Ishikawa (cell line): ENCODE measurements around the gene NMNAT3.

ENCODE experiments used
- CEBPB ChIP-seq: IDR thresholded peaks from 2 replicates; pipeline ENCODE4 v1.6.1; 2012
- CREB1 ChIP-seq: IDR thresholded peaks from 2 replicates; pipeline ENCODE4 v1.6.1; 2012; ENCODE audit warnings: low read depth
- EGR1 ChIP-seq: IDR thresholded peaks from 2 replicates; pipeline ENCODE4 v1.6.1; 2012
- EP300 ChIP-seq: IDR thresholded peaks from 2 replicates; pipeline ENCODE4 v1.6.1; 2012; ENCODE audit warnings: borderline replicate concordance
- FOXM1 ChIP-seq: IDR thresholded peaks from 2 replicates; pipeline ENCODE4 v1.6.1; 2012; ENCODE audit warnings: low read depth, borderline replicate concordance
- MAX ChIP-seq: IDR thresholded peaks from 2 replicates; pipeline ENCODE4 v1.6.1; 2012
- NFIC ChIP-seq: IDR thresholded peaks from 2 replicates; pipeline ENCODE4 v1.6.1; 2012
- RAD21 ChIP-seq: IDR thresholded peaks from 2 replicates; pipeline ENCODE4 v1.6.1; 2012; ENCODE audit warnings: low read depth
- TAF1 ChIP-seq: IDR thresholded peaks from 2 replicates; pipeline ENCODE4 v1.6.1; 2012; ENCODE audit warnings: low read depth, mild to moderate bottlenecking
- TCF12 ChIP-seq: IDR thresholded peaks from 2 replicates; pipeline ENCODE4 v1.6.1; 2012; ENCODE audit warnings: low read depth
- TEAD4 ChIP-seq: IDR thresholded peaks from 2 replicates; pipeline ENCODE4 v1.6.1; 2012
- USF1 ChIP-seq: IDR thresholded peaks from 2 replicates; pipeline ENCODE4 v1.6.1; 2012
- YY1 ChIP-seq: IDR thresholded peaks from 2 replicates; pipeline ENCODE4 v1.6.1; 2012; ENCODE audit warnings: low read depth
- ZBTB7A ChIP-seq: IDR thresholded peaks from 2 replicates; pipeline ENCODE4 v1.6.1; 2012; ENCODE audit warnings: low read depth
- TF ChIP-seq, protein P1 (sequence below): IDR thresholded peaks from 2 replicates; pipeline ENCODE4 v1.6.1; 2012; ENCODE audit warnings: low read depth, mild to moderate bottlenecking

Gene NMNAT3

GRCh38 chr3:139534992-139535879, 142.5 kb downstream of the NMNAT3 start:
- no peak for TF ChIP-seq YY1
- TF ChIP-seq FOXM1 = no peak
- no peak for TF ChIP-seq TCF12
- no peak for TF ChIP-seq EP300
- TF ChIP-seq ZBTB7A = no peak

- TF ChIP-seq TAF1 (no peak), EGR1 (no peak), EP300 (no peak), NFIC (peak; percentile 67), YY1 (0 out of 2 replicates have a peak, but pooled peaks have one; percentile 7), TEAD4 (0 out of 2 replicates have a peak, but pooled peaks have one; percentile 5), CEBPB (peak; percentile 64), RAD21 (0 out of 2 replicates have a peak, but pooled peaks have one; percentile 7), ZBTB7A (no peak), USF1 (no peak), CREB1 (no peak), FOXM1 (no peak; the same call in 1 of the 2 replicates), TCF12 (peak; percentile 75)
- TF ChIP-seq, protein P1, sequence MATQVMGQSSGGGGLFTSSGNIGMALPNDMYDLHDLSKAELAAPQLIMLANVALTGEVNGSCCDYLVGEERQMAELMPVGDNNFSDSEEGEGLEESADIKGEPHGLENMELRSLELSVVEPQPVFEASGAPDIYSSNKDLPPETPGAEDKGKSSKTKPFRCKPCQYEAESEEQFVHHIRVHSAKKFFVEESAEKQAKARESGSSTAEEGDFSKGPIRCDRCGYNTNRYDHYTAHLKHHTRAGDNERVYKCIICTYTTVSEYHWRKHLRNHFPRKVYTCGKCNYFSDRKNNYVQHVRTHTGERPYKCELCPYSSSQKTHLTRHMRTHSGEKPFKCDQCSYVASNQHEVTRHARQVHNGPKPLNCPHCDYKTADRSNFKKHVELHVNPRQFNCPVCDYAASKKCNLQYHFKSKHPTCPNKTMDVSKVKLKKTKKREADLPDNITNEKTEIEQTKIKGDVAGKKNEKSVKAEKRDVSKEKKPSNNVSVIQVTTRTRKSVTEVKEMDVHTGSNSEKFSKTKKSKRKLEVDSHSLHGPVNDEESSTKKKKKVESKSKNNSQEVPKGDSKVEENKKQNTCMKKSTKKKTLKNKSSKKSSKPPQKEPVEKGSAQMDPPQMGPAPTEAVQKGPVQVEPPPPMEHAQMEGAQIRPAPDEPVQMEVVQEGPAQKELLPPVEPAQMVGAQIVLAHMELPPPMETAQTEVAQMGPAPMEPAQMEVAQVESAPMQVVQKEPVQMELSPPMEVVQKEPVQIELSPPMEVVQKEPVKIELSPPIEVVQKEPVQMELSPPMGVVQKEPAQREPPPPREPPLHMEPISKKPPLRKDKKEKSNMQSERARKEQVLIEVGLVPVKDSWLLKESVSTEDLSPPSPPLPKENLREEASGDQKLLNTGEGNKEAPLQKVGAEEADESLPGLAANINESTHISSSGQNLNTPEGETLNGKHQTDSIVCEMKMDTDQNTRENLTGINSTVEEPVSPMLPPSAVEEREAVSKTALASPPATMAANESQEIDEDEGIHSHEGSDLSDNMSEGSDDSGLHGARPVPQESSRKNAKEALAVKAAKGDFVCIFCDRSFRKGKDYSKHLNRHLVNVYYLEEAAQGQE = no peak
Measured at GRCh38 chr3:139534455-139534812, 143.3 kb downstream of the NMNAT3 start.

- TF ChIP-seq, protein P1 = no peak
- TF ChIP-seq NFIC = peak; percentile 6
- TF ChIP-seq TEAD4 = peak; percentile 10; the same call in 1 of the 2 replicates
- TF ChIP-seq YY1 = 0 out of 2 replicates have a peak, but pooled peaks have one; percentile 6
- 0 out of 2 replicates have a peak, but pooled peaks have one; percentile 71 for TF ChIP-seq TCF12
- TF ChIP-seq EP300 = peak; percentile 36; the same call in 1 of the 2 replicates
- peak; percentile 34; the same call in 1 of the 2 replicates for TF ChIP-seq MAX
- peak; percentile 88 for TF ChIP-seq EGR1
- no peak for TF ChIP-seq RAD21
- TF ChIP-seq CREB1 = no peak
Measured at GRCh38 chr3:139533781-139534454, 143.9 kb downstream of the NMNAT3 start.

DNA sequence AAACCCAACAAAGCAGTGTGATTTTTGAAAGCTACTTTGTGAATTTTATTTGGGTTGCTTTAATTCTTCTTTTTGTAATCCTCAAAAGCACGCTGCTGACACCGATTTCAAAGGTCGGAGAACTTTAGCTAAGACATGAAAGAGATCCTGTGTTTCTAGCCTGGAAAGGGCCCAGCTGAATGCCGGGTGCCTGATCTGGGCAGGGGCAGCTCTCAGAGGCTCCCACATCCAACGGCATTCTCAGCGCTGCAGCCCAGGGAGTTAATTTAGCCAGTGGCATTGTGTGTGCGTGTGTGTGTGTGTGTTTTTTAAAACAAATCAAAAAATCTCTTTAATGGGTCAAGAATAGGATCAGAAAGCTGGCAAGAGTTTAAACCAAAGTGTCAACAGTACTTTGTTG, 144.8 kb downstream of the NMNAT3 start:
- TF ChIP-seq TEAD4 (no peak), MAX (no peak), CREB1 (no peak), EP300 (no peak), USF1 (no peak), NFIC (no peak), RAD21 (no peak), YY1 (no peak), EGR1 (no peak), TAF1 (no peak), FOXM1 (no peak), ZBTB7A (no peak), TCF12 (no peak)
- TF ChIP-seq, protein P1 = no peak
